ENCODE data around the gene ADAM30. TPM values are rescaled to one million over a fixed set of nuclear protein-coding genes. Genes with fewer than 3 reads are reported as not detected.

Gene ADAM30
- total and polyA plus RNA-seq, 8 donors, result not detected

GRCh38 chr1:119885903-119886783 lies 10.2 kb downstream of the ADAM30 start:
- FAIRE-seq (no peak), DNase-seq (peak; percentile 49 to 87 (median 72)), ATAC-seq (peak; percentile 79 to 94 (median 88))
- TF ChIP-seq, protein P1, sequence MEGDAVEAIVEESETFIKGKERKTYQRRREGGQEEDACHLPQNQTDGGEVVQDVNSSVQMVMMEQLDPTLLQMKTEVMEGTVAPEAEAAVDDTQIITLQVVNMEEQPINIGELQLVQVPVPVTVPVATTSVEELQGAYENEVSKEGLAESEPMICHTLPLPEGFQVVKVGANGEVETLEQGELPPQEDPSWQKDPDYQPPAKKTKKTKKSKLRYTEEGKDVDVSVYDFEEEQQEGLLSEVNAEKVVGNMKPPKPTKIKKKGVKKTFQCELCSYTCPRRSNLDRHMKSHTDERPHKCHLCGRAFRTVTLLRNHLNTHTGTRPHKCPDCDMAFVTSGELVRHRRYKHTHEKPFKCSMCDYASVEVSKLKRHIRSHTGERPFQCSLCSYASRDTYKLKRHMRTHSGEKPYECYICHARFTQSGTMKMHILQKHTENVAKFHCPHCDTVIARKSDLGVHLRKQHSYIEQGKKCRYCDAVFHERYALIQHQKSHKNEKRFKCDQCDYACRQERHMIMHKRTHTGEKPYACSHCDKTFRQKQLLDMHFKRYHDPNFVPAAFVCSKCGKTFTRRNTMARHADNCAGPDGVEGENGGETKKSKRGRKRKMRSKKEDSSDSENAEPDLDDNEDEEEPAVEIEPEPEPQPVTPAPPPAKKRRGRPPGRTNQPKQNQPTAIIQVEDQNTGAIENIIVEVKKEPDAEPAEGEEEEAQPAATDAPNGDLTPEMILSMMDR (IDR thresholded peaks at IDR 0.05), result peak; percentile 44 to 85 (median 70)
- H3K36me3 ChIP-seq, result no peaks in the 10 kb centered on the region
- no peaks in the 10 kb centered on the region for H3K4me1 ChIP-seq
- 36 to 42% methylated on average over 11 of the region's 11 CpGs for WGBS, 2 donors
- intact Hi-C loops (cut with DNase I), result no loop called here
- H3K4me3 ChIP-seq, result no peak overlapping the region
- no peaks in the 10 kb centered on the region for H3K27me3 ChIP-seq
- no peaks in the 10 kb centered on the region for H3K9me3 ChIP-seq
- no peak overlapping the region for H3K27ac ChIP-seq

DNA sequence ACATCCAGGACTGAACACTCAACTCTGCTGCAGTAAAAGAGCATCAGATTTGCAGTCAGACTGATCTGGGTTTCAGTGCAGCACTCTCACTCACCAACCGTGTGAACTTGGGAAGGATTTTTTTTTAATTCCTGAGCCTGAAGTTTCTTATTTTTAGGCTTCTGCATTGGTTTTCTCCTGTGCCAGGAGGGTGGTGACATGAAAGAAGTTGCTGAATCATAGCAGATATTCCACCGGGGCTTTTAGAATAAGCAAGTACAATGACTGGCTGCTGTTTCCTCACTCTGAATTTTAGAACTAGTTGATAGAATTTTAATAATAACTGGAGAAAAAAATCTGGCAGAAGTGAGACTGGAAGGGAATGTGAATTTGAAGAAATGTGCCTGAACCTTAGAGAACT lies 11.6 kb downstream of the ADAM30 start:
- Histone ChIP-seq H3K36me3 (no peaks in the 10 kb centered on the region), H3K27ac (no peak overlapping the region), H3K9me3 (no peaks in the 10 kb centered on the region), H3K4me1 (no peaks in the 10 kb centered on the region), H3K4me3 (no peak overlapping the region), H3K27me3 (no peaks in the 10 kb centered on the region)
- WGBS, 2 donors, result 39 to 50% methylated on average over 2 of the region's 2 CpGs
- no peak for FAIRE-seq
- TF ChIP-seq, protein P1 (IDR thresholded peaks at IDR 0.05), result no peak
- ATAC-seq, result no peak
- DNase-seq, result no peak
- intact Hi-C loops (cut with DNase I), result no loop called here

DNA sequence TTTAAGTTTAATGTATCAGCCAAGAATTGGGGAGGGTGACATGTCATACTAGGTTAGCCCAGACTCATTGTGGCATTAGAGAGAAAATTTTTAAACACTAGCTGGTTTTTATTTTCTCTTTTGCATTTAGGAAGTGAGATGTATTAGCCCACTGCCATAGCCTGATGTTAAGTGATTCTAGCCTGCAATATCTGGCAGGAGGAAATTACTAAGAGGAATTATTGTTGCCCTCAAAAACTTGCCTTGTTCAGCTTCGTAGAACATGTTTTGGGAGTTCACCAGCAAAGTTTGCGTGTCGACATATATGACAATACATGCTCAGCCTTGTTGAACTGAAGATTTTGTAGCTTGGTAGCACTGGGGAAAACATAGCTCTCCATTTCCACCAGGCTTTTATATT lies 12.5 kb downstream of the ADAM30 start:
- TF ChIP-seq, protein P1 (IDR thresholded peaks at IDR 0.05), result no peak
- ATAC-seq, result no peak
- Histone ChIP-seq H3K27ac (no peak overlapping the region), H3K4me3 (no peak overlapping the region), H3K36me3 (no peaks in the 10 kb centered on the region), H3K9me3 (no peaks in the 10 kb centered on the region), H3K27me3 (no peaks in the 10 kb centered on the region), H3K4me1 (no peaks in the 10 kb centered on the region)
- FAIRE-seq, result no peak
- WGBS, 2 donors, result 84 to 88% methylated on average over 3 of the region's 3 CpGs
- intact Hi-C loops (cut with DNase I), result no loop called here
- no peak for DNase-seq

GRCh38 chr1:119882132-119883049 lies 13.9 kb downstream of the ADAM30 start:
- Histone ChIP-seq H3K4me3 (no peak overlapping the region), H3K27me3 (no peaks in the 10 kb centered on the region), H3K4me1 (no peaks in the 10 kb centered on the region), H3K27ac (no peak overlapping the region), H3K36me3 (no peaks in the 10 kb centered on the region), H3K9me3 (no peaks in the 10 kb centered on the region)
- 71 to 85% methylated on average over 5 of the region's 5 CpGs for WGBS, 2 donors
- ATAC-seq, result no peak
- intact Hi-C loops (cut with DNase I), result no loop called here
- no peak for FAIRE-seq
- TF ChIP-seq, protein P1 (IDR thresholded peaks at IDR 0.05), result no peak
- DNase-seq, result no peak

All from pancreas (tissue), 10 donors.